Measurements from ENCODE around the gene ANGPTL4. TPM values are rescaled to one million over a fixed set of nuclear protein-coding genes. Genes with fewer than 3 reads are reported as not detected.
"Not testable (repeated sequence)": the region's sequence is repeated elsewhere in the genome, so short reads cannot be mapped to it uniquely, and the experiment has no call there.

The ANGPTL4 gene
- total and polyA plus RNA-seq, 2 donors (not counting 1 experiment from before 2014, with no cell fraction given): 1.7 to 6.6 TPM

GRCh38 chr19:8384569-8384968 lies 20.6 kb downstream of the ANGPTL4 start:
- not testable (repeated sequence) for H3K27me3 ChIP-seq (ENCODE audit: control insufficient read depth, insufficient read depth, low read length); H3K4me1 ChIP-seq (ENCODE audit: control insufficient read depth, extremely low read depth, insufficient read depth, low read length)

GRCh38 chr19:8385103-8385502 lies 21.1 kb downstream of the ANGPTL4 start:
- not testable (repeated sequence) for H3K27me3 ChIP-seq (ENCODE audit: control insufficient read depth, insufficient read depth, low read length); H3K27ac ChIP-seq (ENCODE audit: insufficient read depth, low read length); H3K79me2 ChIP-seq (ENCODE audit: control insufficient read depth, insufficient read depth, low read length); DNase-seq (ENCODE audit: low read depth in 2 of 2); H3K9ac ChIP-seq (ENCODE audit: insufficient read depth, low read length); H3K4me1 ChIP-seq (ENCODE audit: control insufficient read depth, extremely low read depth, insufficient read depth, low read length); H4K20me1 ChIP-seq (ENCODE audit: control insufficient read depth, extremely low read depth, insufficient read depth, low read length); H3K36me3 ChIP-seq (ENCODE audit: control insufficient read depth, insufficient read depth, low read length); H2AFZ ChIP-seq (ENCODE audit: low read length); H3K9me3 ChIP-seq (ENCODE audit: control insufficient read depth, insufficient read depth, low read depth, low read length); H3K4me2 ChIP-seq (ENCODE audit: extremely low read depth, insufficient read depth, low read length); H3K4me3 ChIP-seq (replicated peaks in 1 of 4; ENCODE audit: control extremely low read depth in 1 of 4, insufficient read depth in 1 of 4, low read depth in 3 of 4, low read length in 4 of 4)

More at GRCh38 chr19:8384569-8384968, 20.6 kb downstream of the ANGPTL4 start:
- not testable (repeated sequence) for H3K36me3 ChIP-seq (ENCODE audit: control insufficient read depth, insufficient read depth, low read length); H3K79me2 ChIP-seq (ENCODE audit: control insufficient read depth, insufficient read depth, low read length); H3K4me2 ChIP-seq (ENCODE audit: extremely low read depth, insufficient read depth, low read length); H3K9me3 ChIP-seq (ENCODE audit: control insufficient read depth, insufficient read depth, low read depth, low read length); H2AFZ ChIP-seq (ENCODE audit: low read length); H3K4me3 ChIP-seq (replicated peaks in 1 of 4; ENCODE audit: control extremely low read depth in 1 of 4, insufficient read depth in 1 of 4, low read depth in 3 of 4, low read length in 4 of 4); H4K20me1 ChIP-seq (ENCODE audit: control insufficient read depth, extremely low read depth, insufficient read depth, low read length); H3K27ac ChIP-seq (ENCODE audit: insufficient read depth, low read length); DNase-seq (ENCODE audit: low read depth in 2 of 2); H3K9ac ChIP-seq (ENCODE audit: insufficient read depth, low read length)

- H3K4me3 ChIP-seq (replicated peaks in 1 of 4; ENCODE audit: control extremely low read depth in 1 of 4, insufficient read depth in 1 of 4, low read depth in 3 of 4, low read length in 4 of 4); H3K79me2 ChIP-seq (ENCODE audit: control insufficient read depth, insufficient read depth, low read length); H3K27ac ChIP-seq (ENCODE audit: insufficient read depth, low read length); H3K4me2 ChIP-seq (ENCODE audit: extremely low read depth, insufficient read depth, low read length); H3K36me3 ChIP-seq (ENCODE audit: control insufficient read depth, insufficient read depth, low read length); H2AFZ ChIP-seq (ENCODE audit: low read length); H4K20me1 ChIP-seq (ENCODE audit: control insufficient read depth, extremely low read depth, insufficient read depth, low read length); H3K4me1 ChIP-seq (ENCODE audit: control insufficient read depth, extremely low read depth, insufficient read depth, low read length); DNase-seq (ENCODE audit: low read depth in 2 of 2); H3K9me3 ChIP-seq (ENCODE audit: control insufficient read depth, insufficient read depth, low read depth, low read length); H3K27me3 ChIP-seq (ENCODE audit: control insufficient read depth, insufficient read depth, low read length); H3K9ac ChIP-seq (ENCODE audit: insufficient read depth, low read length): not testable (repeated sequence)
Observed at GRCh38 chr19:8385566-8385965, 21.6 kb downstream of the ANGPTL4 start.

- H3K4me3 ChIP-seq (replicated peaks in 1 of 4; ENCODE audit: control extremely low read depth in 1 of 4, insufficient read depth in 1 of 4, low read depth in 3 of 4, low read length in 4 of 4); H3K27ac ChIP-seq (ENCODE audit: insufficient read depth, low read length); H3K27me3 ChIP-seq (ENCODE audit: control insufficient read depth, insufficient read depth, low read length): not testable (repeated sequence)
Observed at GRCh38 chr19:8386419-8386818, 22.5 kb downstream of the ANGPTL4 start.

GRCh38 chr19:8386990-8387389 lies 23.0 kb downstream of the ANGPTL4 start:
- TF ChIP-seq EZH2 (IDR thresholded peaks at IDR 0.05; ENCODE audit: low read length, missing control alignments) (no peak), CTCF (conservative IDR thresholded peaks at IDR 0.05 in 1 of 2, IDR thresholded peaks at IDR 0.05 in 1 of 2; ENCODE audit: low read depth in 1 of 2, low read length in 2 of 2) (no peak)
- Histone ChIP-seq H4K20me1 (ENCODE audit: control insufficient read depth, extremely low read depth, insufficient read depth, low read length) (no peaks in the 10 kb centered on the region), H3K9ac (ENCODE audit: insufficient read depth, low read length) (no peak overlapping the region), H3K9me3 (ENCODE audit: control insufficient read depth, insufficient read depth, low read depth, low read length) (no peaks in the 10 kb centered on the region), H3K4me3 (replicated peaks in 1 of 4; ENCODE audit: control extremely low read depth in 1 of 4, insufficient read depth in 1 of 4, low read depth in 3 of 4, low read length in 4 of 4) (no peak overlapping the region), H3K27me3 (ENCODE audit: control insufficient read depth, insufficient read depth, low read length) (no peaks in the 10 kb centered on the region), H3K4me2 (ENCODE audit: extremely low read depth, insufficient read depth, low read length) (no peak overlapping the region), H3K4me1 (ENCODE audit: control insufficient read depth, extremely low read depth, insufficient read depth, low read length) (peaks cover 5% of the 10 kb centered on the region), H3K79me2 (ENCODE audit: control insufficient read depth, insufficient read depth, low read length) (peaks cover 7% of the 10 kb centered on the region), H3K36me3 (ENCODE audit: control insufficient read depth, insufficient read depth, low read length) (no peaks in the 10 kb centered on the region), H2AFZ (ENCODE audit: low read length) (no peak overlapping the region), H3K27ac (ENCODE audit: insufficient read depth, low read length) (no peak overlapping the region)
- no peak for DNase-seq (ENCODE audit: low read depth in 2 of 2)

More at GRCh38 chr19:8386419-8386818, 22.5 kb downstream of the ANGPTL4 start:
- not testable (repeated sequence) for H3K79me2 ChIP-seq (ENCODE audit: control insufficient read depth, insufficient read depth, low read length); H3K9ac ChIP-seq (ENCODE audit: insufficient read depth, low read length); H3K9me3 ChIP-seq (ENCODE audit: control insufficient read depth, insufficient read depth, low read depth, low read length); H4K20me1 ChIP-seq (ENCODE audit: control insufficient read depth, extremely low read depth, insufficient read depth, low read length); H3K4me1 ChIP-seq (ENCODE audit: control insufficient read depth, extremely low read depth, insufficient read depth, low read length); H3K36me3 ChIP-seq (ENCODE audit: control insufficient read depth, insufficient read depth, low read length); H3K4me2 ChIP-seq (ENCODE audit: extremely low read depth, insufficient read depth, low read length); DNase-seq (ENCODE audit: low read depth in 2 of 2); H2AFZ ChIP-seq (ENCODE audit: low read length)
